GM20000 (cell line): ENCODE measurements around the gene PDHB.

ENCODE experiments used
- DNase-seq: peaks from one replicate; pipeline ENCODE4 v3.0.0; 2012; ENCODE audit warnings: low spot score
- CTCF ChIP-seq: IDR thresholded peaks from 2 replicates; pipeline ENCODE4 v1.5.1; 2012; ENCODE audit warnings: mild to moderate bottlenecking, control low read depth; ENCODE audit errors: extremely low read depth, missing control alignments

The PDHB gene

DNA sequence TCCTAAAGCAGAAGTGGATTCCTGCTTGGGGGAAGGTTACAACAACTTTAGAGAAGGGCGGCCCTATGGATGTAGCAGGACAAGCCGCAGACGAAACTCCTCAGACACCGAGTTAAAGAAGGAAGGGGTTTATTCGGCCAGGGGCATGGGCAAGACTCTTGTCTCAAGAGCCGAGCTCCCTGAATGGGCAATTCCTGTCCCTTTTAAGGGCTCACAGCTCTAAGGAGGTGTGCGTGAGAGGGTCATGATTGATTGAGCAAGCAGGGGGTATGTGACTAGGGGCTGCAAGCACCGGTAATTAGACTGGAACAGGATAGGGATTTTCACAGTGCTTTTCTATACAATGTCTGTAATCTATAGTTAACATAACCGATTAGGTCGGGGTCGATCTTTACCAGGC, 879 bp upstream of the PDHB start:
- no peak for TF ChIP-seq CTCF
- no peak for DNase-seq

- no peak for DNase-seq
- no peak for TF ChIP-seq CTCF
Measured at GRCh38 chr3:58434168-58434504, 504 bp upstream of the PDHB start.

GRCh38 chr3:58432905-58433304, 727 bp downstream of the PDHB start:
- no peak for TF ChIP-seq CTCF
- DNase-seq, result no peak

GRCh38 chr3:58429657-58430056, 4.0 kb downstream of the PDHB start:
- TF ChIP-seq CTCF, result no peak
- peak; percentile 45 for DNase-seq

GRCh38 chr3:58427661-58428361, 5.8 kb downstream of the PDHB start:
- DNase-seq, result no peak
- TF ChIP-seq CTCF, result no peak

GRCh38 chr3:58425782-58426181, 7.8 kb downstream of the PDHB start:
- no peak for DNase-seq
- TF ChIP-seq CTCF, result no peak

DNA sequence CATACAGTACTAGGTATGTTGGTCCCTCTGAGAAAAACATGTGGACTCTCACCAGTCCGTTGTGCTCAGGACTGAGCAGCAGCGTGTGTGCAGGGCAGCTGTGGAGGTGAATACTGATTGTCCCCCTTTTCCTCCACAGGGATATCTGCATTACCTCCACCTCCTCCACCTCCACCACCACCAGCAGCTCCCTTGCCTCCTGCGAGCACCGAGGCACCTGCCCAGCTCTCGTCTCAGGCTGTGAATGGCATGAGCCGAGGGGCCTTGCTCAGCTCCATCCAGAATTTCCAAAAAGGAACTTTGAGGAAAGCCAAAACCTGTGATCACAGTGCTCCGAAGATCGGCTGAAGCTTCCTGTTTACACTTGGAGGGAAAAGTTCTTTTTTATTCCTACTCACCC, 9.0 kb downstream of the PDHB start:
- TF ChIP-seq CTCF, result no peak

More for the DNA sequence above, 9.0 kb downstream of the PDHB start:
- no peak for DNase-seq
